Astrocyte of the cerebellum (primary cell): ENCODE measurements around the gene CHRNB2.

Experiments used
- DNase-seq: peaks from one replicate; pipeline ENCODE4 v3.0.0-alpha.2; 2011; ENCODE audit warnings: low read depth
- H3K4me3 ChIP-seq: 2 replicates; pipeline ENCODE4 v1.5.1; 2011; ENCODE audit warnings: mild to moderate bottlenecking, low read depth, low read length, moderate library complexity
- CTCF ChIP-seq: IDR thresholded peaks from 2 replicates; pipeline ENCODE4 v1.5.1; 2012; ENCODE audit warnings: low read length, low read depth, moderate library complexity, mild to moderate bottlenecking; ENCODE audit errors: missing control alignments
- in situ Hi-C: cut with HindIII; loops from 2 replicates; pipeline ENCODE4 v1.10.0; 2017; ENCODE audit warnings: low sequenced_read_pairs

The CHRNB2 gene

GRCh38 chr1:154595621-154596020, 28.0 kb downstream of the CHRNB2 start:
- no peak overlapping the region for H3K4me3 ChIP-seq
- TF ChIP-seq CTCF, result no peak
- in situ Hi-C loops, result no loop called here
- DNase-seq, result no peak

- no peak for DNase-seq
- in situ Hi-C loops, result no loop called here
- no peak overlapping the region for H3K4me3 ChIP-seq
- no peak for TF ChIP-seq CTCF
Measured at GRCh38 chr1:154598871-154599635, 31.5 kb downstream of the CHRNB2 start.

- no peak for DNase-seq
- in situ Hi-C loops, result no loop called here
- H3K4me3 ChIP-seq, result no peak overlapping the region
- no peak for TF ChIP-seq CTCF
Measured at GRCh38 chr1:154599658-154600057, 32.1 kb downstream of the CHRNB2 start.

- in situ Hi-C loops, result no loop called here
- no peak for DNase-seq
- H3K4me3 ChIP-seq, result no peak overlapping the region
- TF ChIP-seq CTCF, result no peak
Measured at GRCh38 chr1:154603317-154603716, 35.7 kb downstream of the CHRNB2 start.

GRCh38 chr1:154605534-154605933, 38.0 kb downstream of the CHRNB2 start:
- TF ChIP-seq CTCF, result no peak

GRCh38 chr1:154607106-154607608, 39.6 kb downstream of the CHRNB2 start:
- DNase-seq, result no peak
- in situ Hi-C loops, result no loop called here
- peak overlapping the region; percentile 71 for H3K4me3 ChIP-seq
- TF ChIP-seq CTCF, result no peak

More at GRCh38 chr1:154605534-154605933, 38.0 kb downstream of the CHRNB2 start:
- DNase-seq, result no peak
- in situ Hi-C loops, result no loop called here
- no peak overlapping the region for H3K4me3 ChIP-seq
